Globus pallidus (tissue), 1 donor: ENCODE results near the gene PMPCA.
A peak's percentile ranks its signal among the peaks of the same experiment; 100 is the strongest.

Source experiments
- DNase-seq: peaks from one replicate; pipeline ENCODE4 v3.0.0-alpha.2; 2015; ENCODE audit warnings: low spot score

Gene PMPCA

GRCh38 chr9:136436055-136436634 is 25.7 kb downstream of the PMPCA start:
- no peak for DNase-seq

- no peak for DNase-seq
Observed at GRCh38 chr9:136437430-136437829, 27.0 kb downstream of the PMPCA start.

DNA sequence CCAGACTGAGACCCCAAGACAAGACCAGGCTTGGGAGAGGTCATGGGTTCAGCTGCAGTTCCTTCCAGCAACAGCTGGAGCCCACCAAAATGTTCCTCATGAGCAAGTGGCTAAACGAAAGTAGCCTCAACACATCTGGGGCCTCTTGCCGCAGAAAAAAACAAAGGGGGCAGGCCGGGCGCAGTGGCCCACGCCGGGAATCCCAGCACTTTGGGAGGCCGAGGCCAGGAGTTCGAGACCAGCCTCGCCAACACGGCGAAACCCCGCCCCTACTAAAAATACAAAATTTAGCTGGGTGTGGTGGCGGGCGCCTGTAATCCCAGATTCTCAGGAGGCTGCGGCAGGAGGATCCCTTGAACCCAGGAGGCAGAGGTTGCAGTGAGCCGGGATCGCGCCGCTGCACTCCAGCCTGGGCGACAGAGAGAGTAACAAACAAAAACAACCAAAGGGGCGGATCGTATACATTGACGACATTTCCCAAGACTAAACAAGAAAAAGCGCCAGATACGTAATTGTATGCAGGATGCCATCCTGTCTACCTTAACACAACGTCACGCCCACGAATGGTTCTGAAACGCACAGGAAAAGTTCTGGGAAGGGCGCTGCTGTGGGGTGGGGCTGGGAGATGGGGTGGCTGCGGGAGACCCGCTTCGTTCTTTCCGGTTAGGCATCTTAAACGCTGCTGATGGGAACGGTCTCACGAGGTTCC is 27.5 kb downstream of the PMPCA start:
- no peak for DNase-seq

- no peak for DNase-seq
Observed at GRCh38 chr9:136438548-136439480, 28.4 kb downstream of the PMPCA start.

GRCh38 chr9:136439481-136440408 is 29.3 kb downstream of the PMPCA start, which contains the start of gene INPP5E:
TSS of gene INPP5E (minus strand) at chr9:136439845. CDS start at chr9:136439419, 426 bp downstream.
- DNase-seq, result peak; percentile 50

DNA sequence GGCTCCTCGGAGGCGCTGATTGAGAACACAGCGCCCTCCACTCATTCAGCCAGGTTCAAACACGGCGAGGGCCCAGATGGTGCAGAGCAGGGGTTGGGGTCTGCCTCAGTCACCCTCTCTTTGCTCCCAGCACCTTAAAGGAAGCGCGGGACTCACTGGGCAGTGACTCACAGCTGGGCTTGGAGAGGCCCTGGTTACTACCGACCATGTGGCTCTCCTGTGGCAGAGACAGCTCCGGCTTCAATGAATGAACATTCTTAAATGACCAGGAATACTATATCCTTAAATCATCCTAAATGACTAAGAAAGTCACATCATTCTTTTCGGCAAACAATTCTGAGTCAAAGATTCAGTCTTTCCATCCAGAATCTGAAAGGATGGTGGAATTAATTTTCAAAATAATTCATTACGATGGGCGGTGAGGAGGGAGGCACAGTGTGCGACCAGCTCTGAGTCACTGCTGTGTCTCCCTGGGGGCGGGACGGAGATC is 30.8 kb downstream of the PMPCA start:
- DNase-seq, result no peak

DNA sequence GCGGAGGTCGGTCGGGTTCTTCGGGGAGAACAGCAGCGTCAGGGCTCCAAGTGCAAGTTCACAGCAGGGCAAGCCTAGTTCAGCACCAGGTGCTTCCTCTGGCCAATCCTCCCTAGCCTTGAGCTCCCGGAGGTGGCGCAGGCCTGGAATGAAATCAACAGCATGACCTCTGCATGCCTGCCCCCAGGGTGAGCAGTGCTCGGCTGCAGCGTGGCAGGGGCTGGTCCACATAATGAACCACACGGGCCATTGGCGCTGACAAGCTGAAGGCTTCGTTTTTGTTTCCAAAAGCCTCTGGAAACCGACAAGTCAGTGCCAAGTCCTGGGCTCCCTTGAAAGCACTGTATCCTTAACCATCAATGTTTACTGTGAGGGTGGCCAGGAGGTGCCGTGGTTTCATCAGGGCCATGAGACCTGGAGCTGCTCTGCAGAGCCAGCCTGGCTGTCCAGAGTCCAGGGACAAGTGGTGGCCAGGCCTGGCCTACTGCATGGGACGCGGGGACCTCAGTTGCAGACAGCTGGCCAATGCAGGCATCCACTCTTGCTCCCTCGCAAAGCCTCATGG is 31.3 kb downstream of the PMPCA start:
- no peak for DNase-seq

DNA sequence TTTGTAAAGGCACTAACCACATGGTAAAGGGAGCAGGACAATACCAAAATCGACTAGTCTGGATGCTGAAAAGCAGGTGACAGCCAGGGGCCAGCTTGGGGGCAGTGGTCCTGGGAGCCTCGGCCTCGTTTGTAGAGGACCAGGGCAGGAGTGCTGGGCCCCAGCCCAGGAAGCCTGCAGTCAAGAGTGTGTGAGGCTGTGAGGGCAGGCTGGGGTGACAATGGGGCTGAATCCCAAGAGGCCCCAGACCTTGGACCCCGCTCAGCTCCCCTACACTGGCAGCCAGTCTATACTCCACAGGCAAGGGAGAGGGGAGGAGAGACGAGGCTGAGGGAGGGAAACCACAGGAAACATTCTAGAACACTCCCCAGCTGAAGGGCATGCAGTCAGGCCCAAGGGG is 31.8 kb downstream of the PMPCA start:
- DNase-seq, result no peak

DNA sequence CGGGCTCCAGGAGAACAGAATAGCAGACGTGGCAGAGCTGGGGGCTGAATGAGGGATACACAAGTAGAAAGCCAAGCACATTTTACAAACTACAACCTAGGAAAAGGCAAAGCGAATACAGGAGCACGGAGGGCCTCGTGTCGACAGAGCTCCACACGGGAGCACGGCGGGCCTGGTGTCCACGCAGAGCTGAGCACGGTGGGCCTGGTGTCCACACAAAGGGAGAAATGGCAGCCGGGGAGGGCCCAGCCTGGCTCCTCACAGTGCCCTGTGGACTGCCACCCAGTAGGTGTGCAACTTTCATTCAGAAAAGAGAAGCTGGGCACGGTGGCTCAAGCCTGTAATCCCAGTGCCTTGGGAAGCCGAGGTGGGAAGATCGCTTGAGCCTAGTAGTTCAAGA is 32.6 kb downstream of the PMPCA start:
- no peak for DNase-seq

GRCh38 chr9:136443687-136444086 is 33.2 kb downstream of the PMPCA start:
- no peak for DNase-seq

GRCh38 chr9:136444102-136444501 is 33.6 kb downstream of the PMPCA start:
- no peak for DNase-seq

DNA sequence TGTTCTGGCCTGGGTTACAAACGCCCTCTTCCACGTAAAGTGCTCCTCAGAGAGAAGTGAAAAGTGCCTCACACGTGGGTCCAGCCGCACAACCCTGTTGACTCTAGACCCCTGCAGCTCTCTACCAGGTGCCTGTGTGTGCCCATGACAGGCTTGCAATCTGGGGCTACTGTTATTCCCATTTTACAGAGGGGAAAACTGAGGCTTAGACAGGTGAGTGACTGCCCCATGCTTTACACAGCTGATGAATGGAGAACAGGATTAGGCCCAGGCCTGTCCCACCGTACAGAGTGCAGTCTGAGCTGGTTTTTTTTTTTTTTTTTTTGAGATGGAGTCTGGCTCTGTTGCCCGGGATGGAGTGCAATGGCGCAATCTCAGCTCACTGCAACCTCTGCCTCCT is 35.3 kb downstream of the PMPCA start:
- DNase-seq, result no peak

- DNase-seq, result no peak
Observed at GRCh38 chr9:136447173-136447778, 36.8 kb downstream of the PMPCA start.

DNA sequence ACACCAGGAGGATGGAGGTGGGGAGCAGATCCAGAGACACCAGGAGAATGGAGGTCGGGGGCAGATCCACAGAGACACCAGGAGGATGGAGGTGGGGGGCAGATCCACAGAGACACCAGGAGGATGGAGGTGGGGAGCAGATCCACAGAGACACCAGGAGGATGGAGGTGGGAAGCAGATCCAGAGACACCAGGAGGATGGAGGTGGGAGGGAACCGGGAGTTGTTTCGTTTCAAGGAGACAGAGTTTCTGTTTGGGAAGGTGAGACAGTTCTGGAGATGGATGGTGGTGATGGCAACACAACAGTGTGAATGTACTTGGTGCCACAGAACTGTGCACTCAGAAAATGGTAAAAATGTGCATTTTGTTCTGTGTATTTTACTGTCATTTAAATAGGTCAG is 38.2 kb downstream of the PMPCA start:
- no peak for DNase-seq

- DNase-seq, result no peak
Observed at GRCh38 chr9:136451221-136451877, 40.9 kb downstream of the PMPCA start.

DNA sequence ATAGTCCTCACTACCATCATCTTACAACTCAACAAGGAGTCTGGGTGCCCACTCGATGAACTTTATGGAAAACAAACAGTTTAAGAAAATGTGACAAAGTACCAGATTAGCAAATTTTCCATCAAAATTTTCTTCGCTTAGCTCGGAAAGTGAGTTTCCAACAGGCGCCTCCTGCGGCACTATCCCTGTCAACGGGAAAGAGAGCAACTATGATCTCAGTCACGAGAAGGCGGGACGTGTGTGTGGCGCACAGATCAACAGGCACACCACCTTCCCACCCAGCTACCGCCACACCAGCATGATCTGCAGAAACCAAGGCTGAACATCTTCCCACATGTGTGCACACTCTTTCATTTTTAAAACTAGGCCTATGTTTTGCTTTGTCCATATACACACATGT is 42.9 kb downstream of the PMPCA start:
- no peak for DNase-seq

DNA sequence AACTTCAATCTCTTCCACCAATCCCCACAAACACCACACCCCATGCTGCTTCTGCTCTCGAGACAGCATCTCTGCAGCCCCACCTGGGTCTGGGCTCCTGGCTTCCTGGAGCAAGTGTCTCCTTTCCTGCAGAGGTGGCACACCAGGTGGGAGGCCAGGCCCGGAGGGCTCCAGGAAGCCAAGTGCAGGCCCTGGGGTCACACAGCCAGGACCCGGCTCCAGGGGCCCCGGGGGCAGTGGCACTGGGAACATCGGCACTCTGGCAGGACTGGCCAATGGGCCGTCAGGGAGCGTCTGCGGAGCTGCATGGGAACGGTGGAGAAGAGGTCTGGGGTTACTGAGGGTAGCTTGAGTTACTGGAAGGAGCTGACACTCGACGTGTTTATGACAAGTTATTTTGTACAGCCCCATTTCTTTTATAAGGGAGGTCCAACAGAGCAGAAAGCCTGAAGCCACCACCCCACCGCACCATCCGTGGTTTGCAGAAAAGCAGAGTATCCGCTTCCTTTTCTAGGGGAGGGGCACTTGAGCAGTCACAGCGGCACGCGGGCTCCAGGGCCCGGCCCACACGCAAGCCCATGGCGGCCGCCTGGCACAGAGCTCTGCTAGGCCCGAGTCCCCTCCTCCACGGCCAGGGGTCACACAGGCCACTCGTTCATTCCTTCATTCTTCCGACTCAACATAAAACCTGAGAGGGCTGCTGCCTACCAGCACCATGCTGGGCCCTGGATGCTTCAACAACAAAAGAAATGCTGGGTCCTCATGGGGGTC is 43.8 kb downstream of the PMPCA start:
- DNase-seq, result no peak

GRCh38 chr9:136455043-136456002 is 44.9 kb downstream of the PMPCA start:
- no peak for DNase-seq
